Activated B cell treated with CpG ODN at 0.5 μM for 24 hours (primary cell): ENCODE measurements around the gene FPGT. TPM values are rescaled to one million over a fixed set of nuclear protein-coding genes. Genes with fewer than 3 reads are reported as not detected.
"Not testable (repeated sequence)": the region's sequence is repeated elsewhere in the genome, so short reads cannot be mapped to it uniquely, and the experiment has no call there.

Experiments used
- ATAC-seq: fragments of 200-7000 bp; cut with Tn5 transposase; one replicate; pipeline ENCODE4 v1.10.0; 2021; ENCODE audit warnings: low read depth, mild to moderate bottlenecking, moderate library complexity
- CTCF ChIA-PET: fragments of 350-600 bp; sonication (Branson Sonifier 250); formaldehyde crosslinking; loops from one replicate; lab custom pipeline; 2021; ENCODE audit warnings: antibody characterized with exemption; lab: Charles Lee
- POLR2A ChIA-PET: fragments of 350-600 bp; sonication (Branson Sonifier 250); formaldehyde crosslinking; loops from one replicate; lab custom pipeline; 2021; ENCODE audit warnings: antibody characterized with exemption; lab: Charles Lee
- DNase-seq: peaks from one replicate; pipeline ENCODE4 v3.0.0; 2022
- H3K27ac Mint-ChIP-seq: one replicate; pipeline ENCODE4 v1.8.0; 2020; ENCODE audit warnings: mixed read lengths
- H3K27me3 Mint-ChIP-seq: one replicate; pipeline ENCODE4 v1.8.0; 2021; ENCODE audit warnings: mixed read lengths
- H3K36me3 Mint-ChIP-seq: one replicate; pipeline ENCODE4 v1.8.0; 2021; ENCODE audit warnings: low read depth, mixed read lengths
- H3K4me1 Mint-ChIP-seq: one replicate; pipeline ENCODE4 v1.8.0; 2021; ENCODE audit warnings: mixed read lengths
- H3K4me3 Mint-ChIP-seq: one replicate; pipeline ENCODE4 v1.8.0; 2020; ENCODE audit warnings: mild to moderate bottlenecking, mixed read lengths
- H3K9me3 Mint-ChIP-seq: one replicate; pipeline ENCODE4 v1.8.0; 2020; ENCODE audit warnings: mixed read lengths
- intact Hi-C: fragments of 100-400 bp; cut with micrococcal nuclease; formaldehyde crosslinking; loops from one replicate; pipeline ENCODE4 v1.15.1; 2024
- total RNA-seq: library from RNA; stranded (reverse); gene quantifications from 2 replicates; pipeline ENCODE4 v1.2.3, GENCODE V29; 2022
- TF ChIP-seq, protein P1 (sequence below): fragments of 200-600 bp; IDR thresholded peaks from one replicate; pipeline ENCODE4 v1.8.0; 2022; ENCODE audit warnings: antibody characterized with exemption, mild to moderate bottlenecking

FPGT gene
- total RNA-seq, 1 donor from 2014 or later = 10.1 TPM

DNA sequence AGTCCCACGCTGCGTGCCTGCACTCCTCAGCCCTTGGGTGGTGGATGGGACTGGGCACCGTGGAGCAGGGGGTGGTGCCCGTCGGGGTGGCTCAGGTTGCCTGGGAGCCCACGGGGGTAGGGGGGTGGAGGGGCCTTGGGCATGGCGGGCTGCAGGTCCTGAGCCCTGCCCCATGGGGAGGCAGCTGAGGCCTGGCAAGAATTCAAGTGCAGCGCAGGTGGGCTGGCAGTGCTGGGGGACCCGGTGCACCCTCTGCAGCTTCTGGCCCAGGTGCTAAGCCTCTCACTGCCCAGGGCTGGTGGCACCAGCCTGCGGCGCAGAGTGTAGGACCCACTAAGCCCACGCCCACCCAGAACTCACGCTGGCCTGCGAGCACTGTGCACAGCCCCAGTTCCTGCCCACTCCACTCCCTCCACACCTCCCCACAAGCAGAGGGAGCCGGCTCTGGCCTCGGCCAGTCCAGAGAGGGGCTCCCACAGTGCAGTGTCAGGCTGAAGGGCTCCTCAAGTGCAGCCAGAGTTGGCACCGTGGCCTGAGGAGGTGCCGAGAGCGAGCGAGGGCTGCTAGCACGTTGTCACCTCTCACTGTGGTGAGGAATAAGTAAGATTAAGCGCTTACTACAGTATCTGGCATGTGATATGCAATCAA, 50.0 kb downstream of the FPGT start:
- CTCF ChIA-PET = interaction anchor here (1.1 kb wide), 1 partner anchor 9 kb away, joined by 3 read pairs; no protein-coding TSS in a partner anchor
- H3K27me3 Mint-ChIP-seq = no peaks in the 10 kb centered on the region
- H3K9me3 Mint-ChIP-seq = peaks cover 4% of the 10 kb centered on the region
- ATAC-seq (no peak), DNase-seq (no peak)
- TF ChIP-seq, protein P1, sequence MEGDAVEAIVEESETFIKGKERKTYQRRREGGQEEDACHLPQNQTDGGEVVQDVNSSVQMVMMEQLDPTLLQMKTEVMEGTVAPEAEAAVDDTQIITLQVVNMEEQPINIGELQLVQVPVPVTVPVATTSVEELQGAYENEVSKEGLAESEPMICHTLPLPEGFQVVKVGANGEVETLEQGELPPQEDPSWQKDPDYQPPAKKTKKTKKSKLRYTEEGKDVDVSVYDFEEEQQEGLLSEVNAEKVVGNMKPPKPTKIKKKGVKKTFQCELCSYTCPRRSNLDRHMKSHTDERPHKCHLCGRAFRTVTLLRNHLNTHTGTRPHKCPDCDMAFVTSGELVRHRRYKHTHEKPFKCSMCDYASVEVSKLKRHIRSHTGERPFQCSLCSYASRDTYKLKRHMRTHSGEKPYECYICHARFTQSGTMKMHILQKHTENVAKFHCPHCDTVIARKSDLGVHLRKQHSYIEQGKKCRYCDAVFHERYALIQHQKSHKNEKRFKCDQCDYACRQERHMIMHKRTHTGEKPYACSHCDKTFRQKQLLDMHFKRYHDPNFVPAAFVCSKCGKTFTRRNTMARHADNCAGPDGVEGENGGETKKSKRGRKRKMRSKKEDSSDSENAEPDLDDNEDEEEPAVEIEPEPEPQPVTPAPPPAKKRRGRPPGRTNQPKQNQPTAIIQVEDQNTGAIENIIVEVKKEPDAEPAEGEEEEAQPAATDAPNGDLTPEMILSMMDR = no peak
- POLR2A ChIA-PET = no interaction called here
- H3K27ac Mint-ChIP-seq = no peak overlapping the region
- no peaks in the 10 kb centered on the region for H3K36me3 Mint-ChIP-seq
- H3K4me1 Mint-ChIP-seq = no peaks in the 10 kb centered on the region
- intact Hi-C loops = no loop called here
- no peak overlapping the region for H3K4me3 Mint-ChIP-seq

DNA sequence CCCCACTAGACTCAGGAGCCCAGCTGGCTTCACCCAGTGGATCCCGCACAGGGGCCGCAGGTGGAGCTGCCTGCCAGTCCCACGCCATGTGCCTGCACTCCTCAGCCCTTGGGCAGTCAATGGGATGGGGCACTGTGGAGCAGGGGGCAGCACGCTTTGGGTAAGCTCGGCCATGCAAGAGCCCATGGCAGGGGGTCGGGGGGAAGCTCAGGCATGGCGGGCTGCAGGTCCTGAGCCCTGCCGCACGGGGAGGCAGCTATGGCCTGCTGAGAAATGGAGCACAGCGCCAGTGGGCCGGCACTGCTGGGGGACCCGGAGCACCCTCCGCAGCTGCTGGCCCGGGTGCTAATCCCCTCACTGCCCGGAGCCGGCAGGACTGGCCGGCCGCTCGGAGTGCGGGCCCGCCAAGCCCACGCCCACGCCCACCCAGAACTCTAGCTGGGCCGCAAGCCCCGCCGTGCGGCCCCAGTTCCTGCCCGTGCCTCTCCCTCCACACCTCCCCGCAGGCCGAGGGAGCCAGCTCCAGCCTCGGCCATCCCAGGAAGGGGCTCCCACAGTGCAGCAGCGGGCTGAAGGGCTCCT, 55.3 kb downstream of the FPGT start:
- H3K27ac Mint-ChIP-seq, DNase-seq, ATAC-seq, H3K9me3 Mint-ChIP-seq, H3K36me3 Mint-ChIP-seq, H3K27me3 Mint-ChIP-seq, H3K4me1 Mint-ChIP-seq, POLR2A ChIA-PET, H3K4me3 Mint-ChIP-seq, intact Hi-C loops, CTCF ChIA-PET: not testable (repeated sequence)

Other genes starting within 250 kb of the FPGT start
- gene LRRIQ3, start 66 bp upstream of the FPGT start, total RNA-seq = 1.00 and 1.5 TPM in 2 replicates
- gene TNNI3K, start 37.1 kb downstream of the FPGT start, total RNA-seq = not detected in 2 replicates